ENCODE data around the gene ZNF860. TPM values are rescaled to one million over a fixed set of nuclear protein-coding genes. Genes with fewer than 3 reads are reported as not detected.

The ZNF860 gene
- total and polyA plus RNA-seq, 12 donors, result 0.10 to 1.1 (median 0.40) TPM

DNA sequence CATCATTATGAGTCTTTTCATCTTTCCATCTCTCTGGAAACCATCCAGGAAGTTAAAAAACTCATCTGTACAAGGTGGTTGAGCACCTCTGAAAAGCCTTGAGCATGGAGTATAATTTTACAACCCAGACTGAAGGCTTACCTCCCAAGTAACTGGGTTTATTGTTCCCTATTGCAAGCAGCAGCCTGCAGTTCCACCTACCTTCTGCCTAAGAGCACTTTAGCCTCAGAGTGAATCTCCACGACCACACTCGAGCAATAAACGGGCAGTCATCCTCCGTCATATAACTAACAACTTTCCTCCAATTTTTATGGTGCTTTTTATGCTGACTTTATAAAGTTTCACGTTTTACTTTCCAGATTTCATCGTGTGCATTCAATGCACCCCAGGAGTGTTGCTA lies 33.3 kb upstream of the ZNF860 start:
- Histone ChIP-seq H3K27ac (no peak overlapping the region), H3K36me3 (replicated peaks in 1 of 2) (no peaks in the 10 kb centered on the region), H3K27me3 (no peaks in the 10 kb centered on the region), H3K4me1 (replicated peaks in 1 of 2) (no peaks in the 10 kb centered on the region), H3K9me3 (replicated peaks in 1 of 3) (no peaks in the 10 kb centered on the region), H3K4me3 (no peak overlapping the region)
- no peak for TF ChIP-seq POLR2A (IDR thresholded peaks at IDR 0.05)
- TF ChIP-seq, protein P1, sequence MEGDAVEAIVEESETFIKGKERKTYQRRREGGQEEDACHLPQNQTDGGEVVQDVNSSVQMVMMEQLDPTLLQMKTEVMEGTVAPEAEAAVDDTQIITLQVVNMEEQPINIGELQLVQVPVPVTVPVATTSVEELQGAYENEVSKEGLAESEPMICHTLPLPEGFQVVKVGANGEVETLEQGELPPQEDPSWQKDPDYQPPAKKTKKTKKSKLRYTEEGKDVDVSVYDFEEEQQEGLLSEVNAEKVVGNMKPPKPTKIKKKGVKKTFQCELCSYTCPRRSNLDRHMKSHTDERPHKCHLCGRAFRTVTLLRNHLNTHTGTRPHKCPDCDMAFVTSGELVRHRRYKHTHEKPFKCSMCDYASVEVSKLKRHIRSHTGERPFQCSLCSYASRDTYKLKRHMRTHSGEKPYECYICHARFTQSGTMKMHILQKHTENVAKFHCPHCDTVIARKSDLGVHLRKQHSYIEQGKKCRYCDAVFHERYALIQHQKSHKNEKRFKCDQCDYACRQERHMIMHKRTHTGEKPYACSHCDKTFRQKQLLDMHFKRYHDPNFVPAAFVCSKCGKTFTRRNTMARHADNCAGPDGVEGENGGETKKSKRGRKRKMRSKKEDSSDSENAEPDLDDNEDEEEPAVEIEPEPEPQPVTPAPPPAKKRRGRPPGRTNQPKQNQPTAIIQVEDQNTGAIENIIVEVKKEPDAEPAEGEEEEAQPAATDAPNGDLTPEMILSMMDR (IDR thresholded peaks at IDR 0.05), result no peak
- WGBS, 4 donors, result 84 to 90% (median 86%) methylated on average over 6 of the region's 6 CpGs
- no peak for DNase-seq
- intact Hi-C loops (cut with DNase I), result no loop called here

DNA sequence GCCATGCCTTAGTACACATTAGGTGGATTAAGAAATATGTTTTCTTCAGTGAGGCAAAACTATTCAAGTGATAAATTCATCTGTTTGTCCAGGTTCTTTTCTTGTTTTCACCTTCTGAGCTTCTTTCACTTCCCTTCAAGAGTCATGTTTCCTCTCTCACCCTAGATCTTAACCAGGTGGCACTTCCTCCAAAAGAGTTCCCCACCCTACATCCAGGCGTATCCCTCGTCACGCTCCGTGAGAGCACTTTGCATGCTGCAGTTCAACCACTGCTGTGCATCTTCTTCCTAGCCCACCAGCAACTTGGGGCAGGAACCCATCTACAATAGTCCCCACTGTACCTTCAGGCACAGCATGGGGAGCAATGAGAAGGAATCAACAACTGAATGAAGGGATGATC lies 29.3 kb upstream of the ZNF860 start:
- Histone ChIP-seq H3K27me3 (no peaks in the 10 kb centered on the region), H3K27ac (no peak overlapping the region), H3K9me3 (replicated peaks in 1 of 3) (no peaks in the 10 kb centered on the region), H3K36me3 (replicated peaks in 1 of 2) (no peaks in the 10 kb centered on the region), H3K4me1 (replicated peaks in 1 of 2) (no peaks in the 10 kb centered on the region), H3K4me3 (no peak overlapping the region)
- no peak for DNase-seq
- WGBS, 4 donors, result 81 to 98% (median 82%) methylated on average over 4 of the region's 4 CpGs
- TF ChIP-seq, protein P1 (IDR thresholded peaks at IDR 0.05), result no peak
- no peak for TF ChIP-seq POLR2A (IDR thresholded peaks at IDR 0.05)
- intact Hi-C loops (cut with DNase I), result no loop called here

DNA sequence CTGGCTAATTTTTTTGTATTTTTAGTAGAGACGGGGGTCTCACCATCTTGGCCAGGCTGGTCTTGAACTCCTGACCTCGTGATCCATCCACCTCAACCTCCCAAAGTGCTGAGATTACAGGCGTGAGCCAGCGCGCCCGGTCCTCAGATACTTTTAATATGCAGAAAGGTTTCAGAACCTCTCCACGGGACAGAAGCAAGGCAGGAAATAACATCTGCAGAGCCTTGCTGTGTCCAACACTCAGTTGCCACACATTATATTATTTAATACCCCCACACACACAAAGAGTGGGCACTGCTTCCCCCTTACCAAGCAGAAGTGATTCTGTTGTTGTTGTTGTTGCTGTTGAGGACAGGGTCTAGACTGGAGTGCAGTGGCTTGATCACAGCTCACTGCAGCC lies 28.5 kb upstream of the ZNF860 start:
- no peak for DNase-seq
- intact Hi-C loops (cut with DNase I), result no loop called here
- 75 to 91% (median 83%) methylated on average over 7 of the region's 7 CpGs for WGBS, 4 donors
- Histone ChIP-seq H3K27ac (no peak overlapping the region), H3K4me3 (no peak overlapping the region), H3K4me1 (replicated peaks in 1 of 2) (no peaks in the 10 kb centered on the region), H3K36me3 (replicated peaks in 1 of 2) (no peaks in the 10 kb centered on the region), H3K9me3 (replicated peaks in 1 of 3) (no peaks in the 10 kb centered on the region), H3K27me3 (no peaks in the 10 kb centered on the region)
- TF ChIP-seq, protein P1 (IDR thresholded peaks at IDR 0.05), result no peak
- no peak for TF ChIP-seq POLR2A (IDR thresholded peaks at IDR 0.05)

DNA sequence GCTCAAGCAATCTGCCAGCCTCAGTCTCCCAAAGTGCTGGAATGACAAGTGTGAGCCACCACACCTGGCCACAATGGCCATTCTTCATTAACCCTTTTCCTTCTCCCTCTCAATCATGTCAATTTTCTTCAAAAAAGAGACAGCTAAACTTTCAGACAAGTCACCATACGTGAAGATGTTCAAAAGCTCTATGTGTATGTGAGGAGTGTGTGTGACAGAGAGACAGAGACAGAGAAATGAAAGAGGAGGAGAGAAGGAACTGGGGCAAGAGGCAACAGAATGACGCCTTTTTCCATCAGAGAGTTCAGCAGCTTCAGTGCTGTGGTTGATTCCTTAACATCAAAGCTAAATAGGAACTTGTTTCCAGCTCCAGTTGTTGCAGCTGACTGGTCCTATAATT lies 27.9 kb upstream of the ZNF860 start:
- Histone ChIP-seq H3K9me3 (replicated peaks in 1 of 3) (no peaks in the 10 kb centered on the region), H3K4me1 (replicated peaks in 1 of 2) (peaks cover 0 to 4% of the 10 kb centered on the region in 2 donors), H3K4me3 (no peak overlapping the region), H3K36me3 (replicated peaks in 1 of 2) (no peaks in the 10 kb centered on the region), H3K27me3 (no peaks in the 10 kb centered on the region), H3K27ac (no peak overlapping the region)
- TF ChIP-seq POLR2A (IDR thresholded peaks at IDR 0.05), result no peak
- TF ChIP-seq, protein P1 (IDR thresholded peaks at IDR 0.05), result no peak
- WGBS, 4 donors, result 88 to 95% (median 91%) methylated on average over 2 of the region's 2 CpGs
- no peak for DNase-seq
- intact Hi-C loops (cut with DNase I), result no loop called here

Data from adrenal gland (tissue), 12 donors.